Measurements from ENCODE around the gene RGR.

RGR gene

DNA sequence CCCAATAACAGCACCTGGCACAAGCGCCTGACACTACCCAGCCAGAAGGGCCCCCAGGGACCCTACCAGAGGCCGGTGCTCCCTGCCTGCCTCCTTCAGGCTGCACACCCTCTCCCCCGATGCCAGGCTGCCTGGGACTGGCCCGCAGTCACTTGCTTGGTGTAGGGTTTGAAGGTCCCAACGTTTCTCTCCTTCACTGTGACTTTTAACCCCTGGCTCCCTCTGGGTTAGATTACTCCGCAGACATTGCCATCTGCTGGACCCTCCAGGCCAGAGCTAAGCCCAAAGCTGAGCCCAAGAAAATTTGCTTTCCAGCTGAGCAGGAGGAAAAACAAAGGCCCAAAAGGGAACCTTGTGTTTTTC, 43.6 kb upstream of the RGR start:
- no peak overlapping the region for H3K4me3 ChIP-seq (ENCODE audit: low read depth, low read length)
- no peak for DNase-seq (ENCODE audit: low read depth)
- TF ChIP-seq, protein P1, sequence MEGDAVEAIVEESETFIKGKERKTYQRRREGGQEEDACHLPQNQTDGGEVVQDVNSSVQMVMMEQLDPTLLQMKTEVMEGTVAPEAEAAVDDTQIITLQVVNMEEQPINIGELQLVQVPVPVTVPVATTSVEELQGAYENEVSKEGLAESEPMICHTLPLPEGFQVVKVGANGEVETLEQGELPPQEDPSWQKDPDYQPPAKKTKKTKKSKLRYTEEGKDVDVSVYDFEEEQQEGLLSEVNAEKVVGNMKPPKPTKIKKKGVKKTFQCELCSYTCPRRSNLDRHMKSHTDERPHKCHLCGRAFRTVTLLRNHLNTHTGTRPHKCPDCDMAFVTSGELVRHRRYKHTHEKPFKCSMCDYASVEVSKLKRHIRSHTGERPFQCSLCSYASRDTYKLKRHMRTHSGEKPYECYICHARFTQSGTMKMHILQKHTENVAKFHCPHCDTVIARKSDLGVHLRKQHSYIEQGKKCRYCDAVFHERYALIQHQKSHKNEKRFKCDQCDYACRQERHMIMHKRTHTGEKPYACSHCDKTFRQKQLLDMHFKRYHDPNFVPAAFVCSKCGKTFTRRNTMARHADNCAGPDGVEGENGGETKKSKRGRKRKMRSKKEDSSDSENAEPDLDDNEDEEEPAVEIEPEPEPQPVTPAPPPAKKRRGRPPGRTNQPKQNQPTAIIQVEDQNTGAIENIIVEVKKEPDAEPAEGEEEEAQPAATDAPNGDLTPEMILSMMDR (conservative IDR thresholded peaks at IDR 0.05; ENCODE audit: low read depth, low read length): no peak

DNA sequence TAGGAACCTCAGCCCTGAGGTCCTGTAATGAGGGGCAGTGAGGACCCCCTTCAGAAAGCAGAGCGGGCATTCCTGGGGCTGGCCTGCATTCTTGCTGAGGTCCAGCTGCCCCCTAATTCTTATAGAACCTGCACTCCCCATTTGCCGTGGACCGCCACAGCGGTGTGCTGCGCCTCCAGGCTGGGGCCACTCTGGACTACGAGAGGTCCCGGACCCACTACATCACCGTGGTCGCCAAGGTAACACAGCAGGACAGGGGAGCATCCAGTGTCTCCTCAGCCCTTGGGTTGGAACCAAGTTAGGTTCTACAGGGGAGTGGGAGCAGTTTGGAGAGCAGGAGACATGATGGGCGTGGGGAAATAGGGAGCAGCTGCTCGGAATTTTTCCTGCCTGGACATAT, 43.2 kb upstream of the RGR start:
- TF ChIP-seq, protein P1 (conservative IDR thresholded peaks at IDR 0.05; ENCODE audit: low read depth, low read length): no peak
- no peak for DNase-seq (ENCODE audit: low read depth)
- no peak overlapping the region for H3K4me3 ChIP-seq (ENCODE audit: low read depth, low read length)

DNA sequence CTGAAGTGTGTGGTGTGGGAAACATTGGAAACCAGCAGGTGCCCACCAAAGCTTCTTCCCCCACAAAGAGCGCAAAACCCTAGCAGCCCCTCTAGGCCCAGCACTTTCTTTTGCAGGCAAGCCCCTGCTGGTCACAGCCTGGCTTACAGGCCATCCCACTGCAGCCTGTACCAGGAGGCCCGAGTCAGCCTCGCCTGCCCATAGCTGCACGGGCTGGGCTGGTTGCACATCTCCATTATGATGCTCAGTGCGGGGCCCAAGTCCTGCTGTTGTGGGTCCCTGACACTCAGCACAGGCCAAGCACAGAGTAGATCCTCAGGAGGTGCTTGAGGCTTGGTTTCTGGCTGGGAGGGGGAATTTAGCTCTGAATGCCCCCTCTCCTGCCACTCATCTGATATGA, 42.5 kb upstream of the RGR start:
- TF ChIP-seq, protein P1 (conservative IDR thresholded peaks at IDR 0.05; ENCODE audit: low read depth, low read length): no peak
- H3K4me3 ChIP-seq (ENCODE audit: low read depth, low read length): no peak overlapping the region
- no peak for DNase-seq (ENCODE audit: low read depth)

DNA sequence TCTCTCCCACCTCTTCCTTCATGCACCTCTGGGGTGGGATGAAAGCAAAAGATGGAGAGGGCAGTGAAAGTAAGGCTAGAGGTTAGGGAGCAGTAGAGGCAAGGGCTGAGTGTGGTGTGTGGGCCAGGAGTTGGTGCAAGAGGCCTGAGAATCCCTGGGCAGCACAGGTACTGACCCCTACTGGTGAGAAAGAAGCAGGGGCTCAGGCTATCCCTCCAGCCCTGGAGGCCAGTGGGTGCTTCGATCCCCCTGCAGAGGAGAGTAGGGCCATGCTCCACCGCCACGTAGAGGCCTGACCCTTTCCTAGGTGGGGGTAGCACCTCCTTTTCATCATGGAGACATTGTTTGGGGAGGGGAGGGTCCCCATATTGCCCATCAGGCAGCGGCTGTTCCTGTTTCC, 40.7 kb upstream of the RGR start:
- DNase-seq (ENCODE audit: low read depth): peak; percentile 17
- H3K4me3 ChIP-seq (ENCODE audit: low read depth, low read length): no peak overlapping the region
- TF ChIP-seq, protein P1 (conservative IDR thresholded peaks at IDR 0.05; ENCODE audit: low read depth, low read length): peak; percentile 57

DNA sequence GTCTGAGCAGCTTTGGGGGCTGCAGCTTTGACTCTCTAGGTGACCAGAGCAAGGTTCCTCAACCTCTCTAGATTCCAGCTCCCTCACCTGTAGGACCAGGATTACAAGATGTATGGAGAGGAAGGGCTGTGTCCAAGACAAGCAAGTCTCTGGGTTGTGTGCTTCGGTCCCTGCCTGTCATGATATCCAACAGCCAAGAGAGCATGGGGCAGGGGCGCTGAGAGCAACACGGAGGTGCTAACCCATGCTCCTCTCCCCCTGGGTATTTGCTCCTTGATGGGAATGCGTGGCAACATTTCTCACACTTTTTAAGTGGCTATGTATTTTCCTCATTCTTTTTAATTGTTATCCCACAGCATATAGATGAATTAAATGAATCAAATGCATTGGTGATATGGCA, 40.2 kb upstream of the RGR start:
- DNase-seq (ENCODE audit: low read depth): no peak
- TF ChIP-seq, protein P1 (conservative IDR thresholded peaks at IDR 0.05; ENCODE audit: low read depth, low read length): no peak

DNA sequence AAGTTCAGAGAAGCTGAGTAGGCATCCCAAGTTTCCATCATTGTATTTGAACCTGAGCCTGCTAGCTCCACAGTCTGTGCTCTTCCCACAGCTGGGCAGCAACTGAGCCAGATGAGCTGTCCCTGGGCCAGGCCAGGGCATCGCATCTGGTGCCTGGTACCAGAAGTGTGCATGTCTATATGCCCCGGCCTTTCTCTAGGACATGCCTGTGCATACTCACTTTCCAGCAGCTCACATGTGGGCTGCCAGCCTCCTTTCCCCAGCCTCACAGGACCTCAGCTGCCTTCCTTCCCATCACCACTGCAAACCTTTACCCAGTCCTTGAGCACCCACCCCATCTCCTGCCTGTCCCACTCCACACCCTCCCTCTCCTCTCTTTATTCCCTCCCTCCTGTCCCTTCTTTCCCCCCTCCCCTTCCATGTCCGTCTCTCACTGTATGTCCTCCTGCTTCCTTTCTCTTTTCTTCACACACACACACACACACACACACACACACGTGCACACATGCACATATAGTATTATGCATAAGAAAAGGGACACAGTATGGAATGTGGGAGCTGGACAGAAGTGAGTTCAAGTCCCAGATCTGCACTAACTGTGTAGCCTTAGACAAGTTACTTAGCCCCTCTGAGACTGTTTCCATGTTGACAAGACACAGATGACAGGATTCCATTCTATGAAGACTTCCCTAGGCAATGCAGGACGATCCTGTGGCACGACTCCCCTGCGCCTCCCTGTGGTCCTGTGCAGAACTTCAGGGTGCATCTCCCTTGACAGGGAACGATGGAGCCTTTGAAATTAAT, 39.6 kb upstream of the RGR start:
- peak; percentile 75 for DNase-seq (ENCODE audit: low read depth)
- TF ChIP-seq, protein P1 (conservative IDR thresholded peaks at IDR 0.05; ENCODE audit: low read depth, low read length): peak; percentile 90

More for the DNA sequence above, 40.2 kb upstream of the RGR start:
- H3K4me3 ChIP-seq (ENCODE audit: low read depth, low read length): no peak overlapping the region

More for the DNA sequence above, 39.6 kb upstream of the RGR start:
- H3K4me3 ChIP-seq (ENCODE audit: low read depth, low read length): no peak overlapping the region
